Stimulated activated CD8-positive, alpha-beta memory T cell treated with anti-CD3 and anti-CD28 coated beads, Interleukin-15, amount 100 ng/mL, for 24 hours (primary cell): ENCODE measurements around the gene TAOK2.
"Not testable (repeated sequence)": the region's sequence is repeated elsewhere in the genome, so short reads cannot be mapped to it uniquely, and the experiment has no call there.

ENCODE experiments used
- DNase-seq: peaks from one replicate; pipeline ENCODE4 v3.0.0-alpha.2; 2020; ENCODE audit warnings: low read depth

Gene TAOK2

GRCh38 chr16:30023586-30023985, 49.9 kb downstream of the TAOK2 start:
- DNase-seq = no peak

- no peak for DNase-seq
These were observed 50.8 kb downstream of the TAOK2 start for GRCh38 chr16:30024451-30024850.

- DNase-seq = no peak
These were observed 51.5 kb downstream of the TAOK2 start for GRCh38 chr16:30025156-30025555.

- DNase-seq = no peak
These were observed 51.9 kb downstream of the TAOK2 start for GRCh38 chr16:30025574-30025973.

- DNase-seq = no peak
These were observed 52.8 kb downstream of the TAOK2 start for GRCh38 chr16:30026449-30026848.

- DNase-seq = no peak
These were observed 54.1 kb downstream of the TAOK2 start for GRCh38 chr16:30027588-30028437.

GRCh38 chr16:30028438-30029076, 54.9 kb downstream of the TAOK2 start:
- no peak for DNase-seq

GRCh38 chr16:30030011-30030685, 56.5 kb downstream of the TAOK2 start:
- no peak for DNase-seq

- no peak for DNase-seq
These were observed 57.3 kb downstream of the TAOK2 start, which contains the start of gene TLCD3B for GRCh38 chr16:30030841-30031413. Gene TLCD3B (minus strand): TSS chr16:30031271. CDS start chr16:30030527, 744 bp downstream.

- no peak for DNase-seq
These were observed 57.8 kb downstream of the TAOK2 start for GRCh38 chr16:30031477-30031918.

- DNase-seq = no peak
These were observed 58.6 kb downstream of the TAOK2 start for GRCh38 chr16:30032083-30032819.

GRCh38 chr16:30033270-30033669, 59.6 kb downstream of the TAOK2 start:
- DNase-seq = no peak

GRCh38 chr16:30040221-30040620, 66.6 kb downstream of the TAOK2 start:
- DNase-seq = no peak

- not testable (repeated sequence) for DNase-seq
These were observed 67.0 kb downstream of the TAOK2 start for GRCh38 chr16:30040690-30041089.

- DNase-seq = no peak
These were observed 68.2 kb downstream of the TAOK2 start for GRCh38 chr16:30041841-30042240.
